HEK293 (cell line): ENCODE data around the gene LHFPL3.

Experiments
- CTCF ChIA-PET: fragments of 350-600 bp; formaldehyde crosslinking; extraction: SDS; loops from one replicate; lab custom pipeline; 2021; ENCODE audit warnings: antibody characterized with exemption; lab: Yijun Ruan, JAX
- POLR2A ChIA-PET: fragments of 300-600 bp; formaldehyde crosslinking; extraction: SDS; loops from one replicate; lab custom pipeline; 2020; ENCODE audit warnings: antibody characterized with exemption, inconsistent platforms; lab: Yijun Ruan, JAX
- H3K27ac ChIP-seq: fragments of 200-500 bp; sonication (Bioruptor generic); 2 replicates; pipeline ENCODE4 v1.5.1; 2014; ENCODE audit warnings: low read depth, low read length, control low read depth, inconsistent platforms; ENCODE audit errors: extremely low read depth
- H3K36me3 ChIP-seq, 2 experiments: fragments of 200-500 bp in 1 of 2; sonication (Bioruptor generic) in 1 of 2; 1 replicate in 1 of 2; 2 replicates in 1 of 2; pipeline ENCODE4 v1.5.1; 2014 to 2017; ENCODE audit warnings: inconsistent platforms in 2 of 2, low read length in 2 of 2; ENCODE audit not compliant: control insufficient read depth in 2 of 2, insufficient read depth in 1 of 2
- H3K4me1 ChIP-seq: fragments of 200-500 bp; sonication (Bioruptor generic); 2 replicates; pipeline ENCODE4 v1.5.1; 2014; ENCODE audit warnings: mild to moderate bottlenecking, low read length, inconsistent platforms; ENCODE audit not compliant: control insufficient read depth, insufficient read depth
- H3K4me3 ChIP-seq: 2 replicates; pipeline ENCODE4 v1.5.1; 2011; ENCODE audit warnings: low read depth, mild to moderate bottlenecking, control low read depth, low read length, moderate library complexity
- H3K9me3 ChIP-seq: fragments of 200-500 bp; sonication (Bioruptor generic); 2 replicates; pipeline ENCODE4 v1.5.1; 2014; ENCODE audit warnings: low read depth, low read length, inconsistent platforms; ENCODE audit not compliant: control insufficient read depth, insufficient read depth
- PRDM10 ChIP-seq: fragments of 450-650 bp; formaldehyde crosslinking; IDR thresholded peaks from 2 replicates; pipeline ENCODE4 v1.5.1; 2016; ENCODE audit warnings: missing biosample characterization, missing genetic modification characterization
- YY1 ChIP-seq: fragments of 450-650 bp; formaldehyde crosslinking; IDR thresholded peaks from 2 replicates; pipeline ENCODE4 v1.5.1; 2018; ENCODE audit warnings: missing biosample characterization, missing genetic modification characterization
- ZBTB1 ChIP-seq: fragments of 450-650 bp; formaldehyde crosslinking; IDR thresholded peaks from 2 replicates; pipeline ENCODE4 v1.5.1; 2016; ENCODE audit warnings: missing biosample characterization, missing genetic modification characterization
- ZBTB20 ChIP-seq: fragments of 450-650 bp; formaldehyde crosslinking; IDR thresholded peaks from 2 replicates; pipeline ENCODE4 v1.5.1; 2016; ENCODE audit warnings: missing biosample characterization, missing genetic modification characterization
- ZFHX2 ChIP-seq: fragments of 450-650 bp; formaldehyde crosslinking; conservative IDR thresholded peaks from 2 replicates; pipeline ENCODE4 v1.5.1; 2016; ENCODE audit warnings: missing biosample characterization, missing genetic modification characterization
- ZNF146 ChIP-seq: fragments of 450-650 bp; formaldehyde crosslinking; IDR thresholded peaks from 2 replicates; pipeline ENCODE4 v1.5.1; 2016; ENCODE audit warnings: missing biosample characterization, missing genetic modification characterization
- ZNF223 ChIP-seq: fragments of 450-650 bp; formaldehyde crosslinking; IDR thresholded peaks from 2 replicates; pipeline ENCODE4 v1.5.1; 2016; ENCODE audit warnings: missing biosample characterization, missing genetic modification characterization
- ZNF24 ChIP-seq: fragments of 450-650 bp; formaldehyde crosslinking; IDR thresholded peaks from 2 replicates; pipeline ENCODE4 v1.5.1; 2016; ENCODE audit warnings: missing biosample characterization, missing genetic modification characterization
- ZNF404 ChIP-seq: fragments of 450-650 bp; formaldehyde crosslinking; IDR thresholded peaks from 2 replicates; pipeline ENCODE4 v1.5.1; 2017; ENCODE audit warnings: missing biosample characterization, missing genetic modification characterization
- ZNF513 ChIP-seq: fragments of 450-650 bp; IDR thresholded peaks from 2 replicates; pipeline ENCODE4 v1.5.1; 2018; ENCODE audit warnings: missing biosample characterization, missing genetic modification characterization
- ZNF514 ChIP-seq: fragments of 450-650 bp; formaldehyde crosslinking; IDR thresholded peaks from 2 replicates; pipeline ENCODE4 v1.5.1; 2016; ENCODE audit warnings: missing biosample characterization, missing genetic modification characterization
- ZNF529 ChIP-seq: fragments of 450-650 bp; formaldehyde crosslinking; IDR thresholded peaks from 2 replicates; pipeline ENCODE4 v1.5.1; 2017; ENCODE audit warnings: missing genetic modification characterization, missing biosample characterization; ENCODE audit not compliant: insufficient replicate concordance
- ZNF549 ChIP-seq: fragments of 450-650 bp; IDR thresholded peaks from 2 replicates; pipeline ENCODE4 v1.5.1; 2018; ENCODE audit warnings: missing biosample characterization, missing genetic modification characterization, mild to moderate bottlenecking, inconsistent platforms, moderate library complexity
- ZNF558 ChIP-seq: fragments of 450-650 bp; formaldehyde crosslinking; IDR thresholded peaks from 2 replicates; pipeline ENCODE4 v1.5.1; 2016; ENCODE audit warnings: missing biosample characterization, missing genetic modification characterization
- ZNF785 ChIP-seq: fragments of 450-650 bp; formaldehyde crosslinking; IDR thresholded peaks from 2 replicates; pipeline ENCODE4 v1.5.1; 2016; ENCODE audit warnings: missing biosample characterization, missing genetic modification characterization
- TF ChIP-seq, protein P1 (sequence below): fragments of 450-650 bp; formaldehyde crosslinking; IDR thresholded peaks from 2 replicates; pipeline ENCODE4 v1.5.1; 2016; ENCODE audit warnings: missing biosample characterization, missing genetic modification characterization
- TF ChIP-seq, protein P2 (sequence below): fragments of 450-650 bp; formaldehyde crosslinking; IDR thresholded peaks from 2 replicates; pipeline ENCODE4 v1.5.1; 2017; ENCODE audit warnings: missing biosample characterization, missing genetic modification characterization
- TF ChIP-seq, protein P3 (sequence below): fragments of 450-650 bp; formaldehyde crosslinking; IDR thresholded peaks from 2 replicates; pipeline ENCODE4 v1.5.1; 2016; ENCODE audit warnings: missing biosample characterization, missing genetic modification characterization
- TF ChIP-seq, protein P4 (sequence below): fragments of 450-650 bp; formaldehyde crosslinking; IDR thresholded peaks from 2 replicates; pipeline ENCODE4 v1.5.1; 2016; ENCODE audit warnings: missing biosample characterization, missing genetic modification characterization, borderline replicate concordance

Gene LHFPL3

DNA sequence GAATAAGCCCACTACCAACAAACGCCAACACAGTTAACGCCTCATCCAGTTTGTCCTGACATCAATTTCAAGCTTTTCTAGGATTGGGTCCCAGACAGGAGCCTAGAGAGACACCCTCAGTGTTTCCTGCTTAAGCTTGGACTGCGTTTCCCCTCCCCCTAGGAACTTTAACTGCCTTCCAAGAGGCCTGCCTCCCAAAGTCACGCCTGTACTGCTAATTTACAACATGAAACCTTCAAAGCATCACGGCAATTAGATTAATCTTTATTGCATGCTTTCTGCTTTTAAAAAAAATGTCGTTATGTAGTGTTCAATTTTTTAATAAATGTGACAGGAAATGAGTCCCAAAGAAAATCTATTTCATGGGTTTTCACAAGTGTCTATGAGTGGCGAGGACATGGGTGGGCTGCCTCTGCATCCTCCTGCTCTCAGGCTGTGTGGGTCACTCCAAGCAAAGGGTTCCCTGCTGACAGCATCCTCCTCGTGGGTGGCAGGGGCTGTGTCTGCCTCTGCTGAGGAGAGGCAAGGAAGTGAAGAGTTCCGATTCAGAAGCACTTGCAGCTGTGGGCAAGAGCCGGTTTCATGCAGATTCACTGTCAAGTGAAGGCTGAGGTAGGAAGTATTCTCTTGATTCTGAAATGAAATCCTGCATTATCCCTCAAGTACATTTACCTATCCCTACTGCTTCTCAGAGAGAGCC lies 492.6 kb downstream of the LHFPL3 start:
- 0 out of 2 replicates have a peak, but pooled peaks have one; percentile 16 for TF ChIP-seq ZFHX2 (tag by site-specific recombination)
- TF ChIP-seq ZBTB20 (tag by site-specific recombination) = no peak
- POLR2A ChIA-PET = no interaction called here
- Histone ChIP-seq H3K9me3 (no peaks in the 10 kb centered on the region), H3K27ac (no peak overlapping the region), H3K36me3 (no peaks in the 10 kb centered on the region), H3K4me1 (no peaks in the 10 kb centered on the region), H3K4me3 (no peak overlapping the region)
- CTCF ChIA-PET = no interaction called here

GRCh38 chr7:104823177-104823576 lies 494.8 kb downstream of the LHFPL3 start:
- Histone ChIP-seq H3K4me3 (no peak overlapping the region), H3K9me3 (no peaks in the 10 kb centered on the region), H3K36me3 (no peaks in the 10 kb centered on the region), H3K27ac (no peak overlapping the region), H3K4me1 (no peaks in the 10 kb centered on the region)
- ChIA-PET CTCF (interaction anchor here (0.7 to 1.1 kb wide), 2 partner anchors 8 to 19 kb away, joined by 3 read pairs; no protein-coding TSS in a partner anchor), POLR2A (no interaction called here)
- TF ChIP-seq ZNF146 (tag by site-specific recombination) (no peak), ZNF513 (tag by site-specific recombination) (no peak), ZNF558 (no peak), YY1 (tag by site-specific recombination) (no peak), ZNF24 (tag by site-specific recombination) (no peak), PRDM10 (tag by site-specific recombination) (no peak), ZNF549 (tag by site-specific recombination) (no peak), ZNF223 (tag by site-specific recombination) (no peak), ZBTB1 (tag by site-specific recombination) (no peak), ZNF529 (tag by site-specific recombination) (no peak), ZNF785 (tag by site-specific recombination) (no peak), ZNF404 (tag by site-specific recombination) (no peak), ZNF514 (tag by site-specific recombination) (no peak)
- TF ChIP-seq, protein P1, sequence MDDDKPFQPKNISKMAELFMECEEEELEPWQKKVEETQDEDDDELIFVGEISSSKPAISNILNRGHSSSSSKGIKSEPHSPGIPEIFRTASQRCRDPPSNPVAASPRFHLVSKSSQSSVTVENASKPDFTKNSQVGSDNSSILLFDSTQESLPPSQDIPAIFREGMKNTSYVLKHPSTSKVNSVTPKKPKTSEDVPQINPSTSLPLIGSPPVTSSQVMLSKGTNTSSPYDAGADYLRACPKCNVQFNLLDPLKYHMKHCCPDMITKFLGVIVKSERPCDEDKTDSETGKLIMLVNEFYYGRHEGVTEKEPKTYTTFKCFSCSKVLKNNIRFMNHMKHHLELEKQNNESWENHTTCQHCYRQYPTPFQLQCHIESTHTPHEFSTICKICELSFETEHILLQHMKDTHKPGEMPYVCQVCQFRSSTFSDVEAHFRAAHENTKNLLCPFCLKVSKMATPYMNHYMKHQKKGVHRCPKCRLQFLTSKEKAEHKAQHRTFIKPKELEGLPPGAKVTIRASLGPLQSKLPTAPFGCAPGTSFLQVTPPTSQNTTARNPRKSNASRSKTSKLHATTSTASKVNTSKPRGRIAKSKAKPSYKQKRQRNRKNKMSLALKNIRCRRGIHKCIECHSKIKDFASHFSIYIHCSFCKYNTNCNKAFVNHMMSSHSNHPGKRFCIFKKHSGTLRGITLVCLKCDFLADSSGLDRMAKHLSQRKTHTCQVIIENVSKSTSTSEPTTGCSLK (tag by site-specific recombination) = no peak
- TF ChIP-seq, protein P2, sequence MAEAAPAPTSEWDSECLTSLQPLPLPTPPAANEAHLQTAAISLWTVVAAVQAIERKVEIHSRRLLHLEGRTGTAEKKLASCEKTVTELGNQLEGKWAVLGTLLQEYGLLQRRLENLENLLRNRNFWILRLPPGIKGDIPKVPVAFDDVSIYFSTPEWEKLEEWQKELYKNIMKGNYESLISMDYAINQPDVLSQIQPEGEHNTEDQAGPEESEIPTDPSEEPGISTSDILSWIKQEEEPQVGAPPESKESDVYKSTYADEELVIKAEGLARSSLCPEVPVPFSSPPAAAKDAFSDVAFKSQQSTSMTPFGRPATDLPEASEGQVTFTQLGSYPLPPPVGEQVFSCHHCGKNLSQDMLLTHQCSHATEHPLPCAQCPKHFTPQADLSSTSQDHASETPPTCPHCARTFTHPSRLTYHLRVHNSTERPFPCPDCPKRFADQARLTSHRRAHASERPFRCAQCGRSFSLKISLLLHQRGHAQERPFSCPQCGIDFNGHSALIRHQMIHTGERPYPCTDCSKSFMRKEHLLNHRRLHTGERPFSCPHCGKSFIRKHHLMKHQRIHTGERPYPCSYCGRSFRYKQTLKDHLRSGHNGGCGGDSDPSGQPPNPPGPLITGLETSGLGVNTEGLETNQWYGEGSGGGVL = no peak
- TF ChIP-seq, protein P3, sequence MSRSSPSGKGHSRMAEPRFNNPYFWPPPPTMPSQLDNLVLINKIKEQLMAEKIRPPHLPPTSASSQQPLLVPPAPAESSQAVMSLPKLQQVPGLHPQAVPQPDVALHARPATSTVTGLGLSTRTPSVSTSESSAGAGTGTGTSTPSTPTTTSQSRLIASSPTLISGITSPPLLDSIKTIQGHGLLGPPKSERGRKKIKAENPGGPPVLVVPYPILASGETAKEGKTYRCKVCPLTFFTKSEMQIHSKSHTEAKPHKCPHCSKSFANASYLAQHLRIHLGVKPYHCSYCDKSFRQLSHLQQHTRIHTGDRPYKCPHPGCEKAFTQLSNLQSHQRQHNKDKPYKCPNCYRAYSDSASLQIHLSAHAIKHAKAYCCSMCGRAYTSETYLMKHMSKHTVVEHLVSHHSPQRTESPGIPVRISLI (tag by site-specific recombination) = no peak
- TF ChIP-seq, protein P4, sequence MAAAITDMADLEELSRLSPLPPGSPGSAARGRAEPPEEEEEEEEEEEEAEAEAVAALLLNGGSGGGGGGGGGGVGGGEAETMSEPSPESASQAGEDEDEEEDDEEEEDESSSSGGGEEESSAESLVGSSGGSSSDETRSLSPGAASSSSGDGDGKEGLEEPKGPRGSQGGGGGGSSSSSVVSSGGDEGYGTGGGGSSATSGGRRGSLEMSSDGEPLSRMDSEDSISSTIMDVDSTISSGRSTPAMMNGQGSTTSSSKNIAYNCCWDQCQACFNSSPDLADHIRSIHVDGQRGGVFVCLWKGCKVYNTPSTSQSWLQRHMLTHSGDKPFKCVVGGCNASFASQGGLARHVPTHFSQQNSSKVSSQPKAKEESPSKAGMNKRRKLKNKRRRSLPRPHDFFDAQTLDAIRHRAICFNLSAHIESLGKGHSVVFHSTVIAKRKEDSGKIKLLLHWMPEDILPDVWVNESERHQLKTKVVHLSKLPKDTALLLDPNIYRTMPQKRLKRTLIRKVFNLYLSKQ (tag by site-specific recombination) = no peak
